ENCODE data around the gene CLSTN1. TPM values are rescaled to one million over a fixed set of nuclear protein-coding genes. Genes with fewer than 3 reads are reported as not detected.

CLSTN1 gene
- total RNA-seq, 3 donors from 2014 or later (not counting 1 experiment from before 2014, with no cell fraction given): 83.1 to 114 (median 94.5) TPM

DNA sequence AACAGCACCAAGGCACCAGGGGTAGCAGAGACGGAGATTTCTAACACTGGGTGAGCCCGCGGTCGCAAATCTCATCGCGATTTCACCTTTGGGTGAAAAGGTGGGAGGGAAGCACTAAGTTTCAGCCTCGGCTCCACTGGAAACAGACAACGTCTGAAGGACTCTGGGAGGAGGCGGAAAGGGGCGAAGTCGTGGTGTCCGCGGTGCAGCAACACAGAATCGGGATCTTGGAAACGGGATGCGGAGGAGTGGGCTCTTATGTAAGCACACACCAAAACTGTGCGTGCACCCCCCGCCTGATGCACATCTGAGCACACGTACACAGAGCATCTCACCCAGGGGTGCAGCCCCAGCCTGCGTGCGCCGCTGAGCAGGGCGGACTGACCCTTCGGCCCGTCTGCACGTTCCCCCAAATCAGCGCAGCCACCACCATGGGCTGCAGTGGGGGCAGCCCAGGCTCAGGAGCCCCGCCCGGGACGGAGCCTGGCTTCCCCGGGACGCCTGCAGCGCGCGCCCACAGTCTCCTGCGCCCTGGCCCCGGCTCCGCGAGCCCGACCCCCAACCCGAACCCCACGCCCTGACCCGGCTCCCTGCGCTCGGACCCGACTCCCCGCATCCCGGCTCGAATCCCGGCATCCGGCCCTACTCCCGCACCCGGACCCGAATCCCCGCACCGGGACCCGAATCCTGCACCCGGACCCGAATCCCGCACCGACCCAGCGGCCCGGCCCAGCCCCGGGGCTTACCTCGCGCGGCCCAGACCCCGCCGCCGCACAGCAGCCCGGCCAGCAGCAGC is 670 bp downstream of the CLSTN1 start:
- peaks cover 28% of the 10 kb centered on the region for H3K4me1 ChIP-seq (ENCODE audit: control insufficient read depth, insufficient read depth, low read length)
- H3K36me3 ChIP-seq (ENCODE audit: control insufficient read depth, insufficient read depth, low read length): no peaks in the 10 kb centered on the region
- no peak overlapping the region for H3K27ac ChIP-seq (ENCODE audit: low read length)
- Mint-ChIP-seq H3K4me3 (peak overlapping the region; percentile 93), H3K4me1 (peaks cover 35 to 40% of the 10 kb centered on the region in 2 donors), H3K36me3 (no peaks in the 10 kb centered on the region), H3K27ac (peak overlapping the region; percentile 74 to 83), H3K27me3 (ENCODE audit: low read depth in 2 of 2) (no peaks in the 10 kb centered on the region), H3K9me3 (no peaks in the 10 kb centered on the region)
- under 1% methylated on average over 71 of the region's 71 CpGs for whole genome bisulfite sequencing (ENCODE audit: insufficient coverage)
- peak overlapping the region; percentile 68 for H3K4me3 ChIP-seq (ENCODE audit: low read length)
- no peaks in the 10 kb centered on the region for H3K9me3 ChIP-seq (ENCODE audit: control insufficient read depth, insufficient read depth, low read length)
- TF ChIP-seq, protein P1, sequence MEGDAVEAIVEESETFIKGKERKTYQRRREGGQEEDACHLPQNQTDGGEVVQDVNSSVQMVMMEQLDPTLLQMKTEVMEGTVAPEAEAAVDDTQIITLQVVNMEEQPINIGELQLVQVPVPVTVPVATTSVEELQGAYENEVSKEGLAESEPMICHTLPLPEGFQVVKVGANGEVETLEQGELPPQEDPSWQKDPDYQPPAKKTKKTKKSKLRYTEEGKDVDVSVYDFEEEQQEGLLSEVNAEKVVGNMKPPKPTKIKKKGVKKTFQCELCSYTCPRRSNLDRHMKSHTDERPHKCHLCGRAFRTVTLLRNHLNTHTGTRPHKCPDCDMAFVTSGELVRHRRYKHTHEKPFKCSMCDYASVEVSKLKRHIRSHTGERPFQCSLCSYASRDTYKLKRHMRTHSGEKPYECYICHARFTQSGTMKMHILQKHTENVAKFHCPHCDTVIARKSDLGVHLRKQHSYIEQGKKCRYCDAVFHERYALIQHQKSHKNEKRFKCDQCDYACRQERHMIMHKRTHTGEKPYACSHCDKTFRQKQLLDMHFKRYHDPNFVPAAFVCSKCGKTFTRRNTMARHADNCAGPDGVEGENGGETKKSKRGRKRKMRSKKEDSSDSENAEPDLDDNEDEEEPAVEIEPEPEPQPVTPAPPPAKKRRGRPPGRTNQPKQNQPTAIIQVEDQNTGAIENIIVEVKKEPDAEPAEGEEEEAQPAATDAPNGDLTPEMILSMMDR (IDR thresholded peaks at IDR 0.05): no peak
- no peaks in the 10 kb centered on the region for H3K27me3 ChIP-seq (ENCODE audit: control insufficient read depth, insufficient read depth, low read length)
- intact Hi-C loops (cut with micrococcal nuclease): loop anchor here (5.0 kb wide), 2 partner anchors 236 to 869 kb away; partner anchors contain the start of gene TMEM201
- peak in 1 of 2 donors; percentile 53 for DNase-seq
- ATAC-seq: peak; percentile 6 to 12 (median 11)

DNA sequence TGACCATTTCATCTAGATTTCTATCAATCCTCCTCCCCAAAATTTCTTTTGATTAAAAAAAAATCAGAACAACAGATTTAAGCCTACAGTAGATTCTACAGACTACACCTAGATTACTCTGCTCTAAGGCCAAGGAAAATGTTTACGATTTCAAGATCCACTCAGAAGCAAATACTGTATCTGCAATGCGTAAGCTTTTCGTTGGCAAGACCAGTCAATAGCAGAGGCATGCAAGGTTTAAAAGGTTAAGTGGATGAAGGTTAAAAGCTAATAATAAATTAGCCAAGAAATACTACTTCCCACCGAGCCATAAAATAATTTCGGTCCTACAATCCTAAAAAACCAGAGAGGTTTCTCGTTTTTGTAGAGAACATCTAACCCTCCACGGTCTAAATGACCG is 1.3 kb downstream of the CLSTN1 start:
- H3K36me3 ChIP-seq (ENCODE audit: control insufficient read depth, insufficient read depth, low read length): no peaks in the 10 kb centered on the region
- Mint-ChIP-seq H3K4me3 (peak overlapping the region; percentile 93), H3K36me3 (no peaks in the 10 kb centered on the region), H3K27ac (peak overlapping the region; percentile 74), H3K9me3 (no peaks in the 10 kb centered on the region), H3K27me3 (ENCODE audit: low read depth in 2 of 2) (no peaks in the 10 kb centered on the region), H3K4me1 (peaks cover 35 to 40% of the 10 kb centered on the region in 2 donors)
- H3K4me3 ChIP-seq (ENCODE audit: low read length): peak overlapping the region; percentile 68
- ATAC-seq (no peak), DNase-seq (no peak)
- no peaks in the 10 kb centered on the region for H3K9me3 ChIP-seq (ENCODE audit: control insufficient read depth, insufficient read depth, low read length)
- peaks cover 28% of the 10 kb centered on the region for H3K4me1 ChIP-seq (ENCODE audit: control insufficient read depth, insufficient read depth, low read length)
- intact Hi-C loops (cut with micrococcal nuclease): loop anchor here (5.0 kb wide), 2 partner anchors 235 to 870 kb away; partner anchors contain the start of gene TMEM201
- 4% methylated on average over 6 of the region's 8 CpGs for WGBS (ENCODE audit: insufficient coverage)
- no peak overlapping the region for H3K27ac ChIP-seq (ENCODE audit: low read length)
- no peaks in the 10 kb centered on the region for H3K27me3 ChIP-seq (ENCODE audit: control insufficient read depth, insufficient read depth, low read length)
- TF ChIP-seq, protein P1 (IDR thresholded peaks at IDR 0.05): no peak

DNA sequence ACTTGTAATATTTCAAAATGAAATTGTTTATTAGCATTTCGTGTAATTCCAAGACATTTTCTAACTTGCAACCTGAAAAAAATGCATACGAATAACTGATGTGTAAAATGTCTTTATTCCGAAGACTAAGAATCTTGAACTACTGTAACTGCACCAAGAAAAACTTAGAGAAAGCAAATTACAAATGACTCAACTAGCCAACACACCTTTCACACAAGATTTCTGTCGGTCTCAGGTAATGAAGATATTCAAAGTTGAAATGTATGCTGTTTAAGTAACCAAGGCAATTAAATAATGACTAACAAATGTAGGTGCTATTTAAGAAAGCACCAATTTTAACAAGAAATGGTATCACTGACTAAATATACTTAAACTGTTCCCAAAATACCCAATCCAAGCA is 2.1 kb downstream of the CLSTN1 start:
- Mint-ChIP-seq H3K27ac (no peak overlapping the region), H3K27me3 (ENCODE audit: low read depth in 2 of 2) (no peaks in the 10 kb centered on the region), H3K9me3 (no peaks in the 10 kb centered on the region), H3K36me3 (no peaks in the 10 kb centered on the region), H3K4me3 (peak overlapping the region; percentile 93), H3K4me1 (peaks cover 35 to 40% of the 10 kb centered on the region in 2 donors)
- no peak for ATAC-seq
- Histone ChIP-seq H3K36me3 (ENCODE audit: control insufficient read depth, insufficient read depth, low read length) (no peaks in the 10 kb centered on the region), H3K4me3 (ENCODE audit: low read length) (no peak overlapping the region), H3K9me3 (ENCODE audit: control insufficient read depth, insufficient read depth, low read length) (no peaks in the 10 kb centered on the region), H3K27me3 (ENCODE audit: control insufficient read depth, insufficient read depth, low read length) (no peaks in the 10 kb centered on the region), H3K27ac (ENCODE audit: low read length) (no peak overlapping the region), H3K4me1 (ENCODE audit: control insufficient read depth, insufficient read depth, low read length) (peaks cover 28% of the 10 kb centered on the region)
- TF ChIP-seq, protein P1 (IDR thresholded peaks at IDR 0.05): no peak
- intact Hi-C loops (cut with micrococcal nuclease): loop anchor here (5.0 kb wide), 2 partner anchors 234 to 871 kb away; partner anchors contain the start of gene TMEM201
- DNase-seq: no peak
- WGBS (ENCODE audit: insufficient coverage): 100% methylated on average over 1 of the region's 4 CpGs

Measured in natural killer cell (primary cell).